ENCODE data around the gene DCDC2C. TPM values are rescaled to one million over a fixed set of nuclear protein-coding genes. Genes with fewer than 3 reads are reported as not detected.

Gene DCDC2C
- total RNA-seq, 1 donor from 2014 or later, result not detected

- DNase-seq (ENCODE audit: low spot score, unreplicated experiment), result no peak
- H3K36me3 Mint-ChIP-seq (ENCODE audit: insufficient read depth), result no peaks in the 10 kb centered on the region
- no peak overlapping the region for H3K4me3 Mint-ChIP-seq (ENCODE audit: low read depth)
- H3K27me3 Mint-ChIP-seq, result peaks cover 66% of the 10 kb centered on the region
- TF ChIP-seq CTCF (IDR thresholded peaks at IDR 0.05; ENCODE audit: unreplicated experiment), result no peak
- H3K9me3 Mint-ChIP-seq (ENCODE audit: low read depth), result peaks cover 3% of the 10 kb centered on the region
- H3K27ac Mint-ChIP-seq, result no peak overlapping the region
- H3K4me1 Mint-ChIP-seq (ENCODE audit: low read depth), result no peaks in the 10 kb centered on the region
These were observed 1.3 kb downstream of the DCDC2C start for GRCh38 chr2:3704692-3705091.

- DNase-seq (ENCODE audit: low spot score, unreplicated experiment), result no peak
- TF ChIP-seq CTCF (IDR thresholded peaks at IDR 0.05; ENCODE audit: unreplicated experiment), result no peak
- H3K4me3 Mint-ChIP-seq (ENCODE audit: low read depth), result no peak overlapping the region
- peaks cover 56% of the 10 kb centered on the region for H3K27me3 Mint-ChIP-seq
- no peak overlapping the region for H3K27ac Mint-ChIP-seq
- peaks cover 3% of the 10 kb centered on the region for H3K9me3 Mint-ChIP-seq (ENCODE audit: low read depth)
- H3K4me1 Mint-ChIP-seq (ENCODE audit: low read depth), result no peaks in the 10 kb centered on the region
- no peaks in the 10 kb centered on the region for H3K36me3 Mint-ChIP-seq (ENCODE audit: insufficient read depth)
These were observed 2.4 kb downstream of the DCDC2C start for GRCh38 chr2:3705782-3706181.

- H3K4me3 Mint-ChIP-seq (ENCODE audit: low read depth), result no peak overlapping the region
- no peaks in the 10 kb centered on the region for H3K36me3 Mint-ChIP-seq (ENCODE audit: insufficient read depth)
- peaks cover 44% of the 10 kb centered on the region for H3K27me3 Mint-ChIP-seq
- H3K9me3 Mint-ChIP-seq (ENCODE audit: low read depth), result peaks cover 3% of the 10 kb centered on the region
- TF ChIP-seq CTCF (IDR thresholded peaks at IDR 0.05; ENCODE audit: unreplicated experiment), result no peak
- no peak for DNase-seq (ENCODE audit: low spot score, unreplicated experiment)
- no peaks in the 10 kb centered on the region for H3K4me1 Mint-ChIP-seq (ENCODE audit: low read depth)
- no peak overlapping the region for H3K27ac Mint-ChIP-seq
These were observed 3.5 kb downstream of the DCDC2C start for GRCh38 chr2:3706892-3707291.

GRCh38 chr2:3708576-3708975 lies 5.2 kb downstream of the DCDC2C start:
- Mint-ChIP-seq H3K4me3 (ENCODE audit: low read depth) (no peak overlapping the region), H3K27me3 (peaks cover 30% of the 10 kb centered on the region), H3K36me3 (ENCODE audit: insufficient read depth) (no peaks in the 10 kb centered on the region), H3K4me1 (ENCODE audit: low read depth) (no peaks in the 10 kb centered on the region), H3K27ac (no peak overlapping the region), H3K9me3 (ENCODE audit: low read depth) (no peaks in the 10 kb centered on the region)
- TF ChIP-seq CTCF (IDR thresholded peaks at IDR 0.05; ENCODE audit: unreplicated experiment), result no peak
- DNase-seq (ENCODE audit: low spot score, unreplicated experiment), result no peak

- TF ChIP-seq CTCF (IDR thresholded peaks at IDR 0.05; ENCODE audit: unreplicated experiment), result no peak
- DNase-seq (ENCODE audit: low spot score, unreplicated experiment), result no peak
- no peaks in the 10 kb centered on the region for H3K9me3 Mint-ChIP-seq (ENCODE audit: low read depth)
- H3K4me3 Mint-ChIP-seq (ENCODE audit: low read depth), result no peak overlapping the region
- H3K27ac Mint-ChIP-seq, result no peak overlapping the region
- H3K27me3 Mint-ChIP-seq, result peaks cover 30% of the 10 kb centered on the region
- no peaks in the 10 kb centered on the region for H3K4me1 Mint-ChIP-seq (ENCODE audit: low read depth)
- H3K36me3 Mint-ChIP-seq (ENCODE audit: insufficient read depth), result no peaks in the 10 kb centered on the region
These were observed 5.8 kb downstream of the DCDC2C start for GRCh38 chr2:3709225-3709624.
